Measurements from ENCODE around the gene YARS2.
"Not testable (repeated sequence)": the region's sequence is repeated elsewhere in the genome, so short reads cannot be mapped to it uniquely, and the experiment has no call there.

The YARS2 gene

GRCh38 chr12:32706335-32707024 is 49.2 kb downstream of the YARS2 start:
- H3K4me3 ChIP-seq (ENCODE audit: low read depth, low read length), result no peak overlapping the region
- no peak for TF ChIP-seq CTCF (IDR thresholded peaks at IDR 0.05; ENCODE audit: borderline replicate concordance, insufficient read depth, low read depth, low read length)

- no peak for TF ChIP-seq CTCF (IDR thresholded peaks at IDR 0.05; ENCODE audit: borderline replicate concordance, insufficient read depth, low read depth, low read length)
- no peak overlapping the region for H3K4me3 ChIP-seq (ENCODE audit: low read depth, low read length)
Measured at GRCh38 chr12:32705783-32706182, 49.9 kb downstream of the YARS2 start.

- no peak for TF ChIP-seq CTCF (IDR thresholded peaks at IDR 0.05; ENCODE audit: borderline replicate concordance, insufficient read depth, low read depth, low read length)
- no peak overlapping the region for H3K4me3 ChIP-seq (ENCODE audit: low read depth, low read length)
Measured at GRCh38 chr12:32702946-32703345, 52.8 kb downstream of the YARS2 start.

GRCh38 chr12:32702473-32702872 is 53.2 kb downstream of the YARS2 start:
- no peak overlapping the region for H3K4me3 ChIP-seq (ENCODE audit: low read depth, low read length)
- TF ChIP-seq CTCF (IDR thresholded peaks at IDR 0.05; ENCODE audit: borderline replicate concordance, insufficient read depth, low read depth, low read length), result no peak

- not testable (repeated sequence) for H3K4me3 ChIP-seq (ENCODE audit: low read depth, low read length)
Measured at GRCh38 chr12:32699437-32699836, 56.3 kb downstream of the YARS2 start.

GRCh38 chr12:32698285-32698684 is 57.4 kb downstream of the YARS2 start:
- no peak for TF ChIP-seq CTCF (IDR thresholded peaks at IDR 0.05; ENCODE audit: borderline replicate concordance, insufficient read depth, low read depth, low read length)
- H3K4me3 ChIP-seq (ENCODE audit: low read depth, low read length), result no peak overlapping the region

- no peak overlapping the region for H3K4me3 ChIP-seq (ENCODE audit: low read depth, low read length)
- no peak for TF ChIP-seq CTCF (IDR thresholded peaks at IDR 0.05; ENCODE audit: borderline replicate concordance, insufficient read depth, low read depth, low read length)
Measured at GRCh38 chr12:32697445-32697844, 58.3 kb downstream of the YARS2 start.

Measured in GM12875 (cell line).